GM23338 (cell line): ENCODE data around the gene FBXL5. TPM values are rescaled to one million over a fixed set of nuclear protein-coding genes. Genes with fewer than 3 reads are reported as not detected.

ENCODE experiments used
- ATAC-seq: fragments of 200-7000 bp; cut with Tn5 transposase; 3 replicates; pipeline ENCODE4 v1.9.1; 2020
- DNase-seq: peaks from one replicate; pipeline ENCODE4 v3.0.0-alpha.2; 2015; ENCODE audit warnings: low spot score
- H2AFZ ChIP-seq: fragments of 200-600 bp; sonication (generic); 2 replicates; pipeline ENCODE4 v1.8.0; 2016; ENCODE audit warnings: antibody characterized with exemption, mild to moderate bottlenecking, moderate library complexity
- H3F3A ChIP-seq: fragments of 200-600 bp; sonication (generic); replicated peaks from 2 replicates; pipeline ENCODE4 v1.8.0; 2017; ENCODE audit warnings: antibody characterized with exemption, mixed run types, low read depth
- H3K27ac ChIP-seq: fragments of 200-600 bp; sonication (generic); 2 replicates; pipeline ENCODE4 v1.6.1; 2016; ENCODE audit warnings: low read depth
- H3K27me3 ChIP-seq: fragments of 200-600 bp; sonication (generic); 2 replicates; pipeline ENCODE4 v1.8.0; 2016; ENCODE audit warnings: mild to moderate bottlenecking, mixed run types, moderate library complexity; ENCODE audit not compliant: insufficient read depth
- H3K36me3 ChIP-seq: fragments of 200-600 bp; sonication (generic); 2 replicates; pipeline ENCODE4 v1.8.0; 2016; ENCODE audit warnings: mild to moderate bottlenecking; ENCODE audit not compliant: insufficient read depth
- H3K4me1 ChIP-seq: fragments of 200-600 bp; sonication (generic); 2 replicates; pipeline ENCODE4 v1.8.0; 2016; ENCODE audit warnings: mild to moderate bottlenecking, moderate library complexity; ENCODE audit not compliant: insufficient read depth
- H3K4me2 ChIP-seq: fragments of 200-600 bp; sonication (generic); 2 replicates; pipeline ENCODE4 v1.7.1; 2017; ENCODE audit warnings: mixed run types
- H3K4me3 ChIP-seq: fragments of 200-600 bp; sonication (generic); 2 replicates; pipeline ENCODE4 v1.6.1; 2016; ENCODE audit warnings: mixed run types
- H3K79me2 ChIP-seq: fragments of 200-600 bp; sonication (generic); replicated peaks from 2 replicates; pipeline ENCODE4 v1.8.0; 2017; ENCODE audit warnings: mild to moderate bottlenecking; ENCODE audit not compliant: insufficient read depth
- H3K9me2 ChIP-seq: fragments of 200-600 bp; sonication (generic); 2 replicates; pipeline ENCODE4 v1.8.0; 2017; ENCODE audit not compliant: insufficient read depth
- H4K20me1 ChIP-seq: fragments of 200-600 bp; sonication (generic); replicated peaks from 2 replicates; pipeline ENCODE4 v1.8.0; 2017; ENCODE audit warnings: mild to moderate bottlenecking; ENCODE audit not compliant: insufficient read depth
- H3K27ac Mint-ChIP-seq: 2 replicates; pipeline ENCODE4 v1.8.0; 2020; ENCODE audit warnings: inconsistent platforms, mild to moderate bottlenecking, moderate library complexity, mixed read lengths
- H3K27me3 Mint-ChIP-seq: 3 replicates; pipeline ENCODE4 v1.8.0; 2022; ENCODE audit warnings: low read depth, mild to moderate bottlenecking, moderate library complexity, mixed read lengths, inconsistent platforms; ENCODE audit not compliant: insufficient read depth, poor library complexity
- H3K36me3 Mint-ChIP-seq: 3 replicates; pipeline ENCODE4 v1.8.0; 2021; ENCODE audit warnings: low read depth, mild to moderate bottlenecking, inconsistent platforms, moderate library complexity, mixed read lengths
- H3K4me1 Mint-ChIP-seq: 3 replicates; pipeline ENCODE4 v1.8.0; 2020; ENCODE audit warnings: mild to moderate bottlenecking, inconsistent platforms, mixed read lengths
- H3K4me3 Mint-ChIP-seq: 3 replicates; pipeline ENCODE4 v1.8.0; 2021; ENCODE audit warnings: moderate library complexity, mild to moderate bottlenecking, inconsistent platforms, mixed read lengths
- H3K9me3 Mint-ChIP-seq: 3 replicates; pipeline ENCODE4 v1.8.0; 2020; ENCODE audit warnings: moderate library complexity, mild to moderate bottlenecking, inconsistent platforms, mixed read lengths
- CREB1 ChIP-seq: fragments of 250-450 bp; sonication (Bioruptor Pico); IDR thresholded peaks from 2 replicates; pipeline ENCODE4 v1.5.0; 2020; ENCODE audit warnings: low read depth, mild to moderate bottlenecking, moderate library complexity
- CTCF ChIP-seq, 2 experiments: fragments of 200-600 bp in 1 of 2; sonication (generic) in 1 of 2; conservative IDR thresholded peaks; 2 replicates each; pipeline versions ENCODE4 v1.5.1 to v1.6.1; 2016 to 2017; ENCODE audit warnings: antibody characterized with exemption in 2 of 2, low read depth in 2 of 2, mild to moderate bottlenecking in 2 of 2, moderate library complexity in 1 of 2
- EZH2 ChIP-seq: fragments of 200-600 bp; sonication (generic); IDR thresholded peaks from one replicate; pipeline ENCODE4 v1.8.0; 2017; ENCODE audit warnings: antibody characterized with exemption, mild to moderate bottlenecking, low read depth; ENCODE audit not compliant: unreplicated experiment
- ZNF114 ChIP-seq: fragments of 250-450 bp; sonication (Bioruptor Pico); IDR thresholded peaks from 2 replicates; pipeline ENCODE4 v1.5.0; 2020; ENCODE audit warnings: mild to moderate bottlenecking, moderate library complexity
- ZNF462 ChIP-seq: fragments of 250-450 bp; sonication (Bioruptor Pico); IDR thresholded peaks from 2 replicates; pipeline ENCODE4 v1.5.0; 2020; ENCODE audit warnings: mild to moderate bottlenecking, moderate library complexity
- polyA plus RNA-seq: library from polyadenylated mRNA; unstranded; fragments of >200 nt; fragmentation: Nextera tagmentation; extraction: Ambion mirVana; gene quantifications from 2 replicates; pipeline ENCODE4 v1.2.1, GENCODE V29; 2016
- total RNA-seq: library from RNA; depleted of rRNA; stranded (reverse); fragments of >200 nt; shearing (Covaris generic); gene quantifications from 2 replicates; pipeline ENCODE4 v1.2.3, GENCODE V29; 2014

Gene FBXL5
- total and polyA plus RNA-seq, 2 experiments from 2014 or later: 55.7 to 81.9 TPM

GRCh38 chr4:15675356-15675755 is 20.2 kb upstream of the FBXL5 start:
- no peak for DNase-seq
- Histone ChIP-seq H3F3A (no peaks in the 10 kb centered on the region), H3K27ac (no peak overlapping the region), H4K20me1 (peaks cover 13% of the 10 kb centered on the region; the same call in 1 of the 2 replicates), H3K36me3 (no peaks in the 10 kb centered on the region), H3K79me2 (peaks cover 92% of the 10 kb centered on the region), H3K27me3 (no peaks in the 10 kb centered on the region), H3K4me3 (no peak overlapping the region), H3K9me2 (no peaks in the 10 kb centered on the region), H3K4me1 (peaks cover 30% of the 10 kb centered on the region), H3K4me2 (no peak overlapping the region), H2AFZ (no peak overlapping the region)
- no peak overlapping the region for H3K27ac Mint-ChIP-seq
- H3K9me3 Mint-ChIP-seq: no peaks in the 10 kb centered on the region; the same call in 2 of the 3 replicates
- H3K4me3 Mint-ChIP-seq: no peak overlapping the region
- TF ChIP-seq CTCF (conservative IDR thresholded peaks at IDR 0.05; ENCODE audit: low read depth in 2 of 2) (peak in 1 of 2 experiments; percentile 22; a peak in 1 of 4 replicates), EZH2 (no peak), ZNF462 (CRISPR knock-in tag) (no peak), ZNF114 (CRISPR knock-in tag) (no peak), CREB1 (CRISPR knock-in tag) (no peak)
- H3K27me3 Mint-ChIP-seq: no peaks in the 10 kb centered on the region
- H3K4me1 Mint-ChIP-seq: peaks cover 25% of the 10 kb centered on the region
- peaks cover 22% of the 10 kb centered on the region for H3K36me3 Mint-ChIP-seq
- ATAC-seq: no peak
